NCI-H446 treated with DMSO at 0.1 percent for 48 hours (cell line): ENCODE data around the gene SH3GL3.

Source experiments
- DNase-seq: peaks from one replicate; lab custom pipeline; 2025; lab: John Stamatoyannopoulos, UW

SH3GL3 gene

GRCh38 chr15:83569341-83569740 lies 122.2 kb downstream of the SH3GL3 start:
- DNase-seq = no peak

- DNase-seq = no peak
These were observed 123.6 kb downstream of the SH3GL3 start for GRCh38 chr15:83570756-83571155.

- no peak for DNase-seq
These were observed 124.9 kb downstream of the SH3GL3 start for GRCh38 chr15:83571820-83572707.

GRCh38 chr15:83574345-83574744 lies 127.2 kb downstream of the SH3GL3 start:
- no peak for DNase-seq

GRCh38 chr15:83578691-83579090 lies 131.6 kb downstream of the SH3GL3 start:
- no peak for DNase-seq

GRCh38 chr15:83581381-83581780 lies 134.2 kb downstream of the SH3GL3 start:
- DNase-seq = no peak

- no peak for DNase-seq
These were observed 135.2 kb downstream of the SH3GL3 start for GRCh38 chr15:83582381-83582780.

- no peak for DNase-seq
These were observed 138.6 kb downstream of the SH3GL3 start for GRCh38 chr15:83585601-83586335.

- no peak for DNase-seq
These were observed 139.9 kb downstream of the SH3GL3 start for GRCh38 chr15:83587091-83587490.

- no peak for DNase-seq
These were observed 141.3 kb downstream of the SH3GL3 start for GRCh38 chr15:83588441-83588840.

- no peak for DNase-seq
These were observed 145.4 kb downstream of the SH3GL3 start for GRCh38 chr15:83592370-83593040.

GRCh38 chr15:83595191-83595590 lies 148.1 kb downstream of the SH3GL3 start:
- DNase-seq = no peak

GRCh38 chr15:83598031-83598430 lies 150.9 kb downstream of the SH3GL3 start:
- DNase-seq = no peak

GRCh38 chr15:83602021-83602420 lies 154.9 kb downstream of the SH3GL3 start:
- DNase-seq = no peak

GRCh38 chr15:83604549-83604948 lies 157.4 kb downstream of the SH3GL3 start:
- DNase-seq = no peak

- DNase-seq = no peak
These were observed 158.2 kb downstream of the SH3GL3 start for GRCh38 chr15:83605111-83605945.

- no peak for DNase-seq
These were observed 163.0 kb downstream of the SH3GL3 start for GRCh38 chr15:83610132-83610531.

GRCh38 chr15:83610901-83611685 lies 164.0 kb downstream of the SH3GL3 start:
- DNase-seq = no peak

GRCh38 chr15:83612226-83612625 lies 165.1 kb downstream of the SH3GL3 start:
- DNase-seq = no peak

- no peak for DNase-seq
These were observed 165.9 kb downstream of the SH3GL3 start for GRCh38 chr15:83612898-83613635.
